ENCODE data around the gene TGFB3.
"Not testable (repeated sequence)": the region's sequence is repeated elsewhere in the genome, so short reads cannot be mapped to it uniquely, and the experiment has no call there.

The TGFB3 gene

GRCh38 chr14:75944607-75945241 lies 37.1 kb downstream of the TGFB3 start:
- no peak for DNase-seq

GRCh38 chr14:75941030-75941429 lies 40.8 kb downstream of the TGFB3 start:
- no peak for DNase-seq

GRCh38 chr14:75939200-75939599 lies 42.6 kb downstream of the TGFB3 start:
- DNase-seq: no peak

- no peak for DNase-seq
Measured at GRCh38 chr14:75934998-75935628, 46.7 kb downstream of the TGFB3 start.

GRCh38 chr14:75933712-75934296 lies 48.0 kb downstream of the TGFB3 start:
- no peak for DNase-seq

- no peak for DNase-seq
Measured at GRCh38 chr14:75928690-75929181, 53.1 kb downstream of the TGFB3 start.

- no peak for DNase-seq
Measured at GRCh38 chr14:75927564-75928087, 54.2 kb downstream of the TGFB3 start.

- no peak for DNase-seq
Measured at GRCh38 chr14:75926431-75927115, 55.2 kb downstream of the TGFB3 start.

GRCh38 chr14:75925141-75925840 lies 56.5 kb downstream of the TGFB3 start:
- not testable (repeated sequence) for DNase-seq

GRCh38 chr14:75920421-75920820 lies 61.4 kb downstream of the TGFB3 start:
- not testable (repeated sequence) for DNase-seq

GRCh38 chr14:75917946-75918335 lies 63.9 kb downstream of the TGFB3 start:
- DNase-seq: no peak

- DNase-seq: no peak
Measured at GRCh38 chr14:75917322-75917945, 64.4 kb downstream of the TGFB3 start.

- no peak for DNase-seq
Measured at GRCh38 chr14:75915045-75915444, 66.8 kb downstream of the TGFB3 start.

GRCh38 chr14:75913183-75913582 lies 68.6 kb downstream of the TGFB3 start:
- DNase-seq: no peak

GRCh38 chr14:75911883-75912282 lies 69.9 kb downstream of the TGFB3 start:
- no peak for DNase-seq

GRCh38 chr14:75910048-75910447 lies 71.7 kb downstream of the TGFB3 start:
- no peak for DNase-seq

GRCh38 chr14:75909630-75910029 lies 72.2 kb downstream of the TGFB3 start:
- DNase-seq: no peak
